OCI-LY7 (cell line): ENCODE data around the gene MRPL33.

Experiments
- EZH2phosphoT487 ChIP-seq: fragments of 200-600 bp; sonication (generic); IDR thresholded peaks from 2 replicates; pipeline ENCODE4 v1.6.1; 2018; ENCODE audit warnings: low read depth, borderline replicate concordance, mild to moderate bottlenecking, mixed run types, antibody characterized with exemption, low read length, moderate library complexity, mixed read lengths
- TF ChIP-seq, protein P1 (sequence below): fragments of 200-600 bp; sonication (generic); conservative IDR thresholded peaks from 2 replicates; pipeline ENCODE4 v1.5.1; 2014; ENCODE audit warnings: mild to moderate bottlenecking, antibody characterized with exemption, low read length, moderate library complexity, mixed read lengths

- TF ChIP-seq, protein P1, sequence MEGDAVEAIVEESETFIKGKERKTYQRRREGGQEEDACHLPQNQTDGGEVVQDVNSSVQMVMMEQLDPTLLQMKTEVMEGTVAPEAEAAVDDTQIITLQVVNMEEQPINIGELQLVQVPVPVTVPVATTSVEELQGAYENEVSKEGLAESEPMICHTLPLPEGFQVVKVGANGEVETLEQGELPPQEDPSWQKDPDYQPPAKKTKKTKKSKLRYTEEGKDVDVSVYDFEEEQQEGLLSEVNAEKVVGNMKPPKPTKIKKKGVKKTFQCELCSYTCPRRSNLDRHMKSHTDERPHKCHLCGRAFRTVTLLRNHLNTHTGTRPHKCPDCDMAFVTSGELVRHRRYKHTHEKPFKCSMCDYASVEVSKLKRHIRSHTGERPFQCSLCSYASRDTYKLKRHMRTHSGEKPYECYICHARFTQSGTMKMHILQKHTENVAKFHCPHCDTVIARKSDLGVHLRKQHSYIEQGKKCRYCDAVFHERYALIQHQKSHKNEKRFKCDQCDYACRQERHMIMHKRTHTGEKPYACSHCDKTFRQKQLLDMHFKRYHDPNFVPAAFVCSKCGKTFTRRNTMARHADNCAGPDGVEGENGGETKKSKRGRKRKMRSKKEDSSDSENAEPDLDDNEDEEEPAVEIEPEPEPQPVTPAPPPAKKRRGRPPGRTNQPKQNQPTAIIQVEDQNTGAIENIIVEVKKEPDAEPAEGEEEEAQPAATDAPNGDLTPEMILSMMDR, result no peak
- TF ChIP-seq EZH2phosphoT487, result no peak
Observed at GRCh38 chr2:27808984-27809383, 37.5 kb downstream of the MRPL33 start.
